K562 (cell line): Measurements from ENCODE around the gene LCTL. TPM values are rescaled to one million over a fixed set of nuclear protein-coding genes. Genes with fewer than 3 reads are reported as not detected.

Source experiments
- ATAC-seq: fragments of 200-7000 bp; cut with Tn5 transposase; 3 replicates; pipeline ENCODE4 v1.9.1; 2020; ENCODE audit warnings: moderate library complexity
- BruUV-seq: library from RNA; stranded (reverse); fragments of 400-500 nt; replicated peaks from 2 replicates; lab custom pipeline; 2021; lab: Mats Ljungman, UMichigan
- CTCF ChIA-PET: fragments of 300-600 bp; formaldehyde crosslinking; extraction: SDS; loops from one replicate; lab custom pipeline; 2021; ENCODE audit warnings: low intra/inter-chr PET ratio; lab: Yijun Ruan, JAX
- POLR2A ChIA-PET: fragments of 300-600, 350-650 bp; sonication (Branson Sonifier 250); formaldehyde crosslinking; extraction: SDS; loops from one replicate; lab custom pipeline; 2021; ENCODE audit warnings: antibody characterized with exemption, inconsistent platforms; lab: Yijun Ruan, JAX
- DNase-seq, 4 experiments: peaks; one replicate each; pipeline versions ENCODE4 v3.0.0 to v3.0.0-alpha.2; 2011 to 2018; ENCODE audit warnings: low spot score in 3 of 4, mixed read lengths in 3 of 4; ENCODE audit errors: extremely low read depth in 1 of 4
- FAIRE-seq: peaks from 2 replicates; lab custom pipeline; 2011; peaks lifted over from hg19 to GRCh38; lab: Jason Lieb, UNC
- H2AFZ ChIP-seq: 2 replicates; pipeline ENCODE4 v1.6.0; 2011; ENCODE audit warnings: low read depth, low read length, control low read depth, inconsistent platforms
- H3K27ac ChIP-seq: fragments of 200-600 bp; 3 replicates; pipeline ENCODE4 v1.8.0; 2011; ENCODE audit warnings: low read depth, mild to moderate bottlenecking, control low read depth, inconsistent platforms, low read length, moderate library complexity, mixed read lengths; ENCODE audit errors: extremely low read depth
- H3K27me3 ChIP-seq, 2 experiments: fragments of 300-600 bp in 1 of 2; 2 replicates in 1 of 2; 3 replicates in 1 of 2; pipeline versions ENCODE4 v1.6.0 to v1.8.0; 2011; ENCODE audit warnings: inconsistent platforms in 2 of 2, low read length in 2 of 2, mild to moderate bottlenecking in 1 of 2, mixed read lengths in 1 of 2, moderate library complexity in 1 of 2; ENCODE audit not compliant: control insufficient read depth in 2 of 2, insufficient read depth in 2 of 2
- H3K36me3 ChIP-seq: fragments of 300-600 bp; 3 replicates; pipeline ENCODE4 v1.8.0; 2011; ENCODE audit warnings: mild to moderate bottlenecking, low read length, inconsistent platforms; ENCODE audit not compliant: control insufficient read depth, insufficient read depth
- H3K4me1 ChIP-seq, 2 experiments: fragments of 200-600 bp in 1 of 2; replicated peaks in 1 of 2; 2 replicates in 1 of 2; 3 replicates in 1 of 2; pipeline versions ENCODE4 v1.5.1 to v1.8.0; 2011; ENCODE audit warnings: inconsistent platforms in 2 of 2, low read length in 2 of 2, mild to moderate bottlenecking in 1 of 2, mixed read lengths in 1 of 2, moderate library complexity in 1 of 2; ENCODE audit not compliant: control insufficient read depth in 2 of 2, insufficient read depth in 2 of 2
- H3K4me2 ChIP-seq: 2 replicates; pipeline ENCODE4 v1.6.1; 2011; ENCODE audit warnings: low read length, control low read depth, inconsistent platforms, mixed read lengths; ENCODE audit not compliant: insufficient read depth
- H3K4me3 ChIP-seq: fragments of 200-600 bp; sonication (generic), shearing (Covaris generic); 2 replicates; pipeline ENCODE4 v1.5.1; 2016; ENCODE audit warnings: control low read depth, inconsistent platforms
- H3K79me2 ChIP-seq: fragments of 200-600 bp; 3 replicates; pipeline ENCODE4 v1.8.0; 2011; ENCODE audit warnings: low read length, inconsistent platforms; ENCODE audit not compliant: control insufficient read depth, insufficient read depth
- H3K9ac ChIP-seq, 2 experiments: 2 replicates each; pipeline versions ENCODE4 v1.6.0 to v1.6.1; 2011; ENCODE audit warnings: low read depth in 2 of 2, low read length in 2 of 2, control low read depth in 1 of 2, inconsistent platforms in 1 of 2, mild to moderate bottlenecking in 1 of 2, mixed read lengths in 1 of 2; ENCODE audit not compliant: insufficient read depth in 1 of 2
- H3K9me1 ChIP-seq: one replicate; pipeline ENCODE4 v1.6.0; 2011; ENCODE audit warnings: inconsistent platforms, mild to moderate bottlenecking, low read length, moderate library complexity; ENCODE audit not compliant: control insufficient read depth, insufficient read depth
- H3K9me3 ChIP-seq: replicated peaks from 2 replicates; pipeline ENCODE4 v1.5.1; 2011; ENCODE audit warnings: low read depth, low read length, inconsistent platforms; ENCODE audit not compliant: control insufficient read depth, insufficient read depth
- H4K20me1 ChIP-seq: replicated peaks from 2 replicates; pipeline ENCODE4 v1.6.1; 2011; ENCODE audit warnings: low read length, inconsistent platforms, mixed read lengths; ENCODE audit not compliant: control insufficient read depth, insufficient read depth
- BCOR ChIP-seq: fragments of 450-650 bp; IDR thresholded peaks from 2 replicates; pipeline ENCODE4 v1.6.1; 2016
- DPF2 ChIP-seq: fragments of 450-650 bp; IDR thresholded peaks from 2 replicates; pipeline ENCODE4 v1.6.1; 2016
- GTF2B ChIP-seq: IDR thresholded peaks from 2 replicates; pipeline ENCODE4 v1.6.1; 2011; ENCODE audit not compliant: insufficient read length; ENCODE audit errors: extremely low read depth
- HNRNPK ChIP-seq: fragments of 200-400 bp; formaldehyde crosslinking; IDR thresholded peaks from one replicate; pipeline ENCODE4 v1.6.1; 2018; ENCODE audit warnings: mild to moderate bottlenecking, low read depth, low read length; ENCODE audit not compliant: poor library complexity, severe bottlenecking
- MAFG ChIP-seq: fragments of 450-650 bp; conservative IDR thresholded peaks from 2 replicates; pipeline ENCODE4 v1.6.1; 2016; ENCODE audit warnings: missing genetic modification characterization, missing compliant biosample characterization
- MEIS2 ChIP-seq: fragments of 450-650 bp; IDR thresholded peaks from 2 replicates; pipeline ENCODE4 v1.6.1; 2014; ENCODE audit warnings: mild to moderate bottlenecking; ENCODE audit not compliant: partially characterized antibody
- PBX2 ChIP-seq, 2 experiments: IDR thresholded peaks in 1 of 2; conservative IDR thresholded peaks in 1 of 2; 2 replicates each; pipeline ENCODE4 v1.6.1; 2016; ENCODE audit warnings: low read depth in 2 of 2, mild to moderate bottlenecking in 1 of 2, missing compliant biosample characterization in 1 of 2, missing genetic modification characterization in 1 of 2, moderate library complexity in 1 of 2
- SETDB1 ChIP-seq: IDR thresholded peaks from one replicate; pipeline ENCODE4 v1.6.1; 2012; ENCODE audit warnings: low read length, control low read depth, inconsistent platforms
- SIRT6 ChIP-seq: IDR thresholded peaks from one replicate; pipeline ENCODE4 v1.6.1; 2012; ENCODE audit warnings: low read depth, mild to moderate bottlenecking, control low read depth, inconsistent platforms, low read length, moderate library complexity
- SIX5 ChIP-seq, 2 experiments: IDR thresholded peaks; 2 replicates each; pipeline ENCODE4 v1.6.1; 2011; ENCODE audit warnings: low read length in 2 of 2, borderline replicate concordance in 1 of 2, low read depth in 1 of 2, mild to moderate bottlenecking in 1 of 2, moderate library complexity in 1 of 2; ENCODE audit not compliant: insufficient read depth in 1 of 2
- ZKSCAN1 ChIP-seq: fragments of 150-350 bp; IDR thresholded peaks from 2 replicates; pipeline ENCODE4 v1.6.1; 2016; ENCODE audit warnings: low read depth, low read length
- ZNF224 ChIP-seq: sonication (generic); formaldehyde crosslinking; IDR thresholded peaks from 2 replicates; pipeline ENCODE4 v1.8.0; 2022; ENCODE audit warnings: mild to moderate bottlenecking, missing genetic modification reagents
- ZNF316 ChIP-seq: fragments of 450-650 bp; IDR thresholded peaks from 2 replicates; pipeline ENCODE4 v1.6.1; 2016
- ZNF444 ChIP-seq: fragments of 250-450 bp; sonication (Bioruptor Pico); IDR thresholded peaks from 2 replicates; pipeline ENCODE4 v1.4.0; 2020; ENCODE audit warnings: mild to moderate bottlenecking, moderate library complexity
- ZNF445 ChIP-seq: fragments of 250-450 bp; sonication (Bioruptor Pico); IDR thresholded peaks from 2 replicates; pipeline ENCODE4 v1.4.0; 2020; ENCODE audit warnings: low read depth, mild to moderate bottlenecking, moderate library complexity
- WGBS: fragments of 100-300 bp; shearing (Covaris generic); methylation state at CpG from one replicate; pipeline ENCODE4 v1.1.6; 2016; ENCODE audit warnings: low coverage, mixed read lengths; ENCODE audit not compliant: insufficient coverage; ENCODE audit errors: missing lambda C conversion rate; 5-methylcytosine and 5-hydroxymethylcytosine counted together
- in situ Hi-C: fragments of 300-500 bp; cut with MboI; formaldehyde crosslinking; loops from 4 replicates; pipeline ENCODE4 v1.15.0; 2018; ENCODE audit warnings: inconsistent platforms, mixed read lengths
- intact Hi-C: fragments of 100-400 bp; cut with micrococcal nuclease; formaldehyde crosslinking; loops from 2 replicates; pipeline ENCODE4 v1.14.2; 2022
- polyA plus RNA-seq, 8 experiments: library from polyadenylated mRNA; depleted of rRNA in 4 of 8; stranded (reverse) in 5 of 8; unstranded in 3 of 8; fragments of >200 nt; fragmentation: Nextera tagmentation in 2 of 8; fragmentation: Illumina TruSeq in 1 of 8; extraction: Ambion mirVana in 2 of 8; extraction: Trizol in 1 of 8; gene quantifications; 2 replicates each; pipeline versions ENCODE4 v1.2.1 to v1.2.3, GENCODE V29; 2011 to 2014; ENCODE audit warnings: inconsistent platforms in 1 of 8, missing spikeins in 1 of 8
- total RNA-seq, 7 experiments: library from RNA; depleted of rRNA in 6 of 7; stranded (reverse); fragments of >200 nt in 6 of 7; fragmentation: Illumina TruSeq in 2 of 7; extraction: Trizol in 2 of 7; gene quantifications; 2 replicates each; pipeline versions ENCODE4 v1.2.1 to v1.2.3, GENCODE V29; 2011 to 2021; ENCODE audit warnings: low replicate concordance in 1 of 7
- TF ChIP-seq, protein P1 (sequence below): fragments of 450-650 bp; formaldehyde crosslinking; conservative IDR thresholded peaks from 2 replicates; pipeline ENCODE4 v1.4.0; 2022; ENCODE audit warnings: mild to moderate bottlenecking, missing genetic modification characterization
- TF ChIP-seq, protein P2 (sequence below): fragments of 200-400 bp; formaldehyde crosslinking; IDR thresholded peaks from 2 replicates; pipeline ENCODE4 v1.6.1; 2017; ENCODE audit warnings: mild to moderate bottlenecking, low read depth, low read length, moderate library complexity

LCTL gene
- total and polyA plus RNA-seq, 9 of the 15 experiments (the other 6 are each of a cell fraction or from before 2014, with no cell fraction given): 0.08 to 0.31 (median 0.17) TPM; not detected in 6

GRCh38 chr15:66542896-66543295, 22.9 kb downstream of the LCTL start:
- Histone ChIP-seq H3K79me2 (no peaks in the 10 kb centered on the region), H2AFZ (no peak overlapping the region), H3K4me3 (no peak overlapping the region), H3K27ac (no peak overlapping the region), H3K9me1 (no peaks in the 10 kb centered on the region), H4K20me1 (no peaks in the 10 kb centered on the region), H3K4me2 (no peak overlapping the region), H3K27me3 (no peaks in the 10 kb centered on the region), H3K9ac (no peak overlapping the region), H3K4me1 (no peaks in the 10 kb centered on the region), H3K36me3 (peaks cover 51% of the 10 kb centered on the region), H3K9me3 (no peaks in the 10 kb centered on the region)
- WGBS: 100% methylated on average over 4 of the region's 4 CpGs
- POLR2A ChIA-PET: interaction anchor here (1.2 kb wide), 1 partner anchor 12 kb away, joined by 3 read pairs; no protein-coding TSS in a partner anchor
- DNase-seq (no peak), ATAC-seq (no peak), FAIRE-seq (no peak)
- no TSS peak for BruUV-seq
- in situ Hi-C loops (no loop called here), intact Hi-C loops (no loop called here)
- CTCF ChIA-PET: no interaction called here
- TF ChIP-seq, protein P1, sequence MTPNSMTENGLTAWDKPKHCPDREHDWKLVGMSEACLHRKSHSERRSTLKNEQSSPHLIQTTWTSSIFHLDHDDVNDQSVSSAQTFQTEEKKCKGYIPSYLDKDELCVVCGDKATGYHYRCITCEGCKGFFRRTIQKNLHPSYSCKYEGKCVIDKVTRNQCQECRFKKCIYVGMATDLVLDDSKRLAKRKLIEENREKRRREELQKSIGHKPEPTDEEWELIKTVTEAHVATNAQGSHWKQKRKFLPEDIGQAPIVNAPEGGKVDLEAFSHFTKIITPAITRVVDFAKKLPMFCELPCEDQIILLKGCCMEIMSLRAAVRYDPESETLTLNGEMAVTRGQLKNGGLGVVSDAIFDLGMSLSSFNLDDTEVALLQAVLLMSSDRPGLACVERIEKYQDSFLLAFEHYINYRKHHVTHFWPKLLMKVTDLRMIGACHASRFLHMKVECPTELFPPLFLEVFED (CRISPR knock-in tag): no peak
- TF ChIP-seq SIX5 (IDR thresholded peaks at IDR 0.05; ENCODE audit: borderline replicate concordance in 1 of 2, insufficient read depth in 1 of 2, low read depth in 1 of 2, low read length in 2 of 2): no peak
- TF ChIP-seq SETDB1: no peak
- TF ChIP-seq, protein P2, sequence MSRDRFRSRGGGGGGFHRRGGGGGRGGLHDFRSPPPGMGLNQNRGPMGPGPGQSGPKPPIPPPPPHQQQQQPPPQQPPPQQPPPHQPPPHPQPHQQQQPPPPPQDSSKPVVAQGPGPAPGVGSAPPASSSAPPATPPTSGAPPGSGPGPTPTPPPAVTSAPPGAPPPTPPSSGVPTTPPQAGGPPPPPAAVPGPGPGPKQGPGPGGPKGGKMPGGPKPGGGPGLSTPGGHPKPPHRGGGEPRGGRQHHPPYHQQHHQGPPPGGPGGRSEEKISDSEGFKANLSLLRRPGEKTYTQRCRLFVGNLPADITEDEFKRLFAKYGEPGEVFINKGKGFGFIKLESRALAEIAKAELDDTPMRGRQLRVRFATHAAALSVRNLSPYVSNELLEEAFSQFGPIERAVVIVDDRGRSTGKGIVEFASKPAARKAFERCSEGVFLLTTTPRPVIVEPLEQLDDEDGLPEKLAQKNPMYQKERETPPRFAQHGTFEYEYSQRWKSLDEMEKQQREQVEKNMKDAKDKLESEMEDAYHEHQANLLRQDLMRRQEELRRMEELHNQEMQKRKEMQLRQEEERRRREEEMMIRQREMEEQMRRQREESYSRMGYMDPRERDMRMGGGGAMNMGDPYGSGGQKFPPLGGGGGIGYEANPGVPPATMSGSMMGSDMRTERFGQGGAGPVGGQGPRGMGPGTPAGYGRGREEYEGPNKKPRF: no peak
- TF ChIP-seq ZNF445: no peak
- no peak for TF ChIP-seq BCOR
- no peak for TF ChIP-seq ZKSCAN1
- no peak for TF ChIP-seq ZNF224 (CRISPR knock-in tag)
- peak; percentile 55 for TF ChIP-seq ZNF316
- TF ChIP-seq MAFG: peak; percentile 37; the same call in 1 of the 2 replicates
- no peak for TF ChIP-seq MEIS2
- TF ChIP-seq DPF2: no peak
- no peak for TF ChIP-seq PBX2 (CRISPR knock-in tag; IDR thresholded peaks at IDR 0.05; ENCODE audit: low read depth)
- TF ChIP-seq PBX2 (tag; conservative IDR thresholded peaks at IDR 0.05; ENCODE audit: low read depth): no peak
- no peak for TF ChIP-seq ZNF444 (CRISPR knock-in tag)
- no peak for TF ChIP-seq SIRT6
- no peak for TF ChIP-seq GTF2B
- TF ChIP-seq HNRNPK: no peak
